GM19238 (cell line): ENCODE data around the gene RTL10.

Experiments used
- DNase-seq: peaks from one replicate; pipeline ENCODE4 v3.0.0; 2011; ENCODE audit warnings: low spot score; ENCODE audit not compliant: insufficient read length

RTL10 gene

GRCh38 chr22:19824212-19824925, 30.3 kb downstream of the RTL10 start:
- no peak for DNase-seq

DNA sequence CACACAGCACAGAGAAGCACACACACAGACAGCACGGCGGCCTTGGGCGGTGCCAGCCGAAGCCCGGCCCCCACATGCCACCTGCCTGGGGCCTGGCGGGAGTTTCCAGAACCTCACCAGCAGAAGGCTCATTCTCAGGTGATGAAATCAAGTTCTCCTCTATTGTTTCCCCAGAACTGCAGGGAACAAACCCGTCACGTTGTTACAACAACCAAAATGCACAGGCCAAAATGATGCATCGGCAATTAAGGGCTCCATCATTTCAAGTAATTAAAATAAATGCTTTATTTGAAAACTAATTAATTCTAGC, 30.8 kb downstream of the RTL10 start:
- no peak for DNase-seq

DNA sequence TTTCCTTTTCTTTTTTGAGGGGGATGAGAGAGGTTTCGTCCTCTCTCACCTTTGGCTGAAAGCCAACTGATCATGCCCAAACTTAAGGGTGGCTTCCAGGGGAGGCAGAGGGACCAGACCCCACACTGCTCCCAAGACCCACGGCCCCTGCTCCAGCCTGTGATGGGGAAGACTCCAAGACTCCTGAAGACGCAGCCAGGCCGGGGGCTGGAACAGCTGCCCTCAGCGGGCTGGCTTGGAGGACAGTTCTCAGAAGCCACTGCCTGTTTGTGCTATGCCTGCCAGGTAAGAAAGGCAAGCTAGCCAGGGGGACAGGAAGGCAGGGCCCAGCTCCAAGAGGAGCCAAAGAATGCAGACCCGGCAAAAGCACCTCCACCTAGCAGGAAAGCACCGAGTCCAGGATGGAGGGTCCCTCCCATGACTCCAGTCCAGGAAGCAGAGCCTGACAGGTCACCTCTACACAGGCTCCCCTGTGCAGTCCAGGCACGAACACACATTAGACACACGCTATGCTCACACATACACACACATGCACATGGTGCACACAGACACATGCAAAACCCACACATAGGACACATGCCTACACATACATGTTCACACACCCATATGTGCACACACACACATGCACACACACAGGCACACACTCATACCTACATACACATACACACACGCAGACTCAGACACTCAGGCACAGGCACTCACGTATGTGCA, 31.3 kb downstream of the RTL10 start:
- DNase-seq = no peak

- DNase-seq = no peak
Observed at GRCh38 chr22:19822301-19823117, 32.2 kb downstream of the RTL10 start.

GRCh38 chr22:19821523-19822300, 33.0 kb downstream of the RTL10 start:
- no peak for DNase-seq

DNA sequence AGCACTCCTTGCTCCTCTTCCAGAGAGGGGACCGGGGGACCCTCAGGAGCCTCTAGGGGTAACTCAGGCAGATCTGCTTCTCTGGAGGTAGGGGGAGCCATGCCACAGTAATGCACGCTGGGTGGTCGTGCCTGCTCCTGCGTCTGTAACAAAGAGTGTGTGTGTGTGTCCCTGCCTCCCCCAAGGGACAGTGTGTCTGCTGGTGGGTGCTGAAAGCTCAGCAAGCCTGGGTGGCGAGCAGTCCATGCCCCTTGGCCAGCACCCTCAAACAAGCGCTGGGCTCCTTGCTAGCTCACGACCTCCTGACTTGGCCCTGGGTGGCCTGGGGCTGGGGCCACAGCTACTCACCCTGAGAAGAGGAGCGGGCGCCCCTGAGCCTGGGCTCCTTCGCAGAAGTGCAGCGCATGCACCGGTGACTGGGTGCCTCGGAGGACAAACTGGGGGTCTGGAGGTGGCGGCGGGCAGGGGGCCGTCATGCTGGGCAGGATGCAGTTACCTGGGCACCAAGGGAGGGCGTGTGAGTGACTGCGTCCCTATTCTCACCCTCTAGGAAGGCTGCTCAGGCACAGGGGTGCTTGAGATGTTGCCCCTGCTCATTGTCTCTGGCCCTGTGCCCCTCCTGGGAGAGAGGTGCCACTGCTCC, 33.7 kb downstream of the RTL10 start:
- DNase-seq = no peak

GRCh38 chr22:19819911-19820879, 34.5 kb downstream of the RTL10 start:
- no peak for DNase-seq

GRCh38 chr22:19819208-19819910, 35.3 kb downstream of the RTL10 start:
- DNase-seq = no peak

- no peak for DNase-seq
Observed at GRCh38 chr22:19818324-19819207, 36.1 kb downstream of the RTL10 start.

DNA sequence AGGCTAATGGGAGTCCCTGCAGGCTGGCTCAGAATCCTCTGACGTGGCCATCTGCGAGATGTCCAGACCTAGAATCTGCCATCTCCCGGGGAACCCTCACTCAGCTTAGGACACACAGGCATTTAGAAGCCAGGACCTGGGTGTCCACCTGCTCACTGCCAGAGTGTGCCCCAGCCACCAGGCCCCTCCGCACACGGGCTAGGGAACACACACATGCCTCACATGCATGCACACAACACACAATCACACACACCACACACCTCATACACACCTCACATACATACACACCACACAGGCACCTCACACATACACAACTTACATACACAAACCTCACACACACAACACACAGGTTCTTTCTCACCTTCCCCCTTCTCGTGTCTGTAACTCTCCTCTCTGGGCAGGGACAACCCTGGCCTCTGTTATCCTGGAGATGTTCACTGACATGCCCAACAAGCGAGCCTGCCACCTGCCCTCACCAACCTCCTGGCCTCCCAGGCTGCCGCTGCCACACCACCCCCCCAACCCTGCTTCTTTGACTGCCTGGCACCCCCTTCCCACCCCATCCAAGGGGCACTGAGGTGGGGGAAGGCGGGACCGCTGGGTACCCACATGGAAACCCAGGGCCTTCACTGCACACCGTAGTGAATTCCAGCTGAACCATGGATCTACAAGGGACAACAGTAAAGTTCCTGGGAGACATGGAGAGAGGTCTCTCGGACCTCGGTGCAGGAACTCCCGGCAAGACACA, 38.1 kb downstream of the RTL10 start:
- no peak for DNase-seq

DNA sequence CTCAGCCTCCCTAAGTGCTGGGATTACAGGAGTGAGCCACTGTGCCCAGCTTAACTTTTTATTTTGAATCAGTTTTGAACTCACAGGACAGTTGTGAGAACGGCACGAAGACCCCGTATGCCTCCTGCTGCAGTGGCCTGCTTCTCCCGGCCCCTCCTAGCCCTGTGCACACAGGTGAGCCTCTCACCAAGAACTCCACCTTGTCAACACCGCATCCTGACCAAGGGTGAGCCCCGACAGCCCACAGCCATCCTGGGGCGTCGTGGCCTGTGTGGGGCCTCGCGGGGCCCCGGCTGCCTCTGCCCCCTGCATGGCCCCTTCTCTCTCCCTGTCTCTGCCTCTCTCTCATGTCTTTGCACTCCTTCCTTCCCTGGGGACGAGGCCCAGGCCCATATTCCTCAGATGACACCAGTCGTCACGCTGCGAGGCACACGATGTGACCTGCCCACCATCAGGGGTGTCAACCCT, 38.8 kb downstream of the RTL10 start:
- DNase-seq = no peak

DNA sequence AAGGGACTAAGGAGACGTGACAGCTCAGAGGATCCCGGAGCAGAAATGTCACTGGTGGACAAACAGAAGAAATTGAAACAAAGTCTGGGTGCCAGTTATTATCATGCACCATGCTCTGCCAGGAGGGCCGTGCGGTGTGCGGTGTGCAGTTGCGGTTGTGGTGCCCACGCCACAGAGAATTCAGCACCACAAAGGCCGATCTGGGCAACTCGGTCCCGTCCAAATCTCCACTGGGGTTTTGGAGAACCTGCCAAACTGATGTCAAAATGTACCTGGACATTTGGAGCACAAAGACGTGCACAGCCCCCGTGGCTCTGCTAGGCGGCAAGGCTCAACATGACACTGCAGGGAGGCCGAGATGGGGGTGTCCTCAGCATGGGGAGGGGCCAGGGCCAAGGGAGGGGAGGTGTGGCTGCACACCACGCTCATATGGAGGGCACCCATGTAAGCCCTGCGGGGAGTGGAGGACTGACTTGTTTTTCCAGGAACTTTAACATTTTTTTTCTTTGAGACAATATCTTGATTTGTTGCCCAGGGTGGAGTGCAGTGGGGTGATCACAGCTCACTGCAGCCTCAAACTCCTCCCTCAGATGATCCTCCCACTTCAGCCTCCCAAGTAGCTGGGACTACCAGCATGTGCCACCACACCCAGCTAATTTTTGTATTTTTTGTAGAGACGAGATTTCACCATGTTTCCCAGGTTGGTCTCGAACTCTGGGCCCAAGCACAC, 39.4 kb downstream of the RTL10 start:
- DNase-seq = no peak

- no peak for DNase-seq
Observed at GRCh38 chr22:19814428-19814827, 40.2 kb downstream of the RTL10 start.

DNA sequence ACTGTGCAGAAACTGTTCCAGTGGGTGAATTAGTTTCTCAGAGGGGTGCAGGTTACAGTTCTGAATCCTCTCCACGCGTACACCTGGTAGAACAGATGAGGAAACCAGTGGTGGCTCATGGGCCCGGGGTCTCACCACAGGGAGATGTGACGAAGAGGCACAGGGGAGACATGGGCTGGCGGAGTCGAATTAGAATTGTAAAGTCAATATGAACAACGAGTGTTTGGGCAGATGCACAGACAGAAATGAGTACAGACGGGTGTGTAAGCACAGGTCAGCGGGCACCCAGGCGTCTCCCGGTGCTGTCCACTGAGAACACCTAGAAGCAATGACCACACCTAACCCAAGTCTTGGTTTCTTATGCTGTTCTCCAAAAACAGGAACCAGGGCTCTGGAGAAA, 41.8 kb downstream of the RTL10 start:
- DNase-seq = no peak

DNA sequence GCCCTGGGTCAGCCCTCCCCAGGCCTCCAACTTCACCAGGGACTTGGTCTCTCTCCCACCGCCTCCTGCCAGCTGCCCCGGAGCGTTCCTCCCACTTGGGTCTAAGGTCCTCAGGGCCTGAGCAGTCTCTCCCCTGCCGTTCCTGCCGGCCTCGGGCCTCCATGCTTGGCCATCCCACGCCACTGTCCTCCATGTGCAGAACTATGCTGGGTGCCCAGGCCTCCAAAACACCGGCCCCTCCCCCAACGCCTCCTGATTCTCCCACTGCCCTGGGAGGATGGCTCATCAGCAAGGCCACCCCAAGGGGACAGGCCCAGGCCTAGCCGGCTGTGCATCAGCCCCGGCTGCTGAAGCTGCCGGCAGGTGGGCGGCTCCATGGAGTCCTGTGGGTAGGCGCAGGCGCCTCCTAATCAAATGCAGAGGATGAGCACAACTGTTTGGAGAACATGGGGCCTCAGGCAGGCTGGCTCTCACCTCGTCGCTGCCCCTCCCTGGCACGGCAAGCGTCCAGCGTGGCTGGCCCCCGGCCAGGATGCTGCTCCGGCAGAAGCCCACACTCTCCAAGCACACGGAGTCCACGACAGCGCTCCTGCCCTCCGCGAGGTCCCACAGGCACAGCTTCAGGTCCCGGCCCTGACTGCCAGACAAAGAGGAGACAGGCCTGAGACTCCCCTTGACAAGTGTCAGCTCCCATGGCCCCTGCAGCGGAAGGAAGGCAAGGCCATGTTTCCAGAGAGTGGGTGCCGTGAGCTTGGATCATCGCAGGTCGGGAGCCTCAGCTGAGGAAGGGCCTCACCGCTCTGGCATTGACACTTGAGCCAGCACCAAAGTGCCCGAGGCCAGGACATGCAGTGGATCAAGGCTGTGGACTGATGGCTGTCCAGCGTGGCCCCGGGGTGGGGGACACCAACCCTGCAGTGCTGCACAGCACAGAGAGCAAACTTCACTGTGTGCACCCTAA, 42.6 kb downstream of the RTL10 start:
- DNase-seq = no peak

GRCh38 chr22:19811211-19811621, 43.5 kb downstream of the RTL10 start:
- no peak for DNase-seq
